ENCODE results near the gene NECTIN4. TPM values are rescaled to one million over a fixed set of nuclear protein-coding genes. Genes with fewer than 3 reads are reported as not detected.
A peak's percentile ranks its signal among the peaks of the same experiment; 100 is the strongest.

Gene NECTIN4
- total and polyA plus RNA-seq, 2 of the 13 experiments (the other 11 are each of a cell fraction or from before 2014, with no cell fraction given), result 5.9 to 12.4 TPM

DNA sequence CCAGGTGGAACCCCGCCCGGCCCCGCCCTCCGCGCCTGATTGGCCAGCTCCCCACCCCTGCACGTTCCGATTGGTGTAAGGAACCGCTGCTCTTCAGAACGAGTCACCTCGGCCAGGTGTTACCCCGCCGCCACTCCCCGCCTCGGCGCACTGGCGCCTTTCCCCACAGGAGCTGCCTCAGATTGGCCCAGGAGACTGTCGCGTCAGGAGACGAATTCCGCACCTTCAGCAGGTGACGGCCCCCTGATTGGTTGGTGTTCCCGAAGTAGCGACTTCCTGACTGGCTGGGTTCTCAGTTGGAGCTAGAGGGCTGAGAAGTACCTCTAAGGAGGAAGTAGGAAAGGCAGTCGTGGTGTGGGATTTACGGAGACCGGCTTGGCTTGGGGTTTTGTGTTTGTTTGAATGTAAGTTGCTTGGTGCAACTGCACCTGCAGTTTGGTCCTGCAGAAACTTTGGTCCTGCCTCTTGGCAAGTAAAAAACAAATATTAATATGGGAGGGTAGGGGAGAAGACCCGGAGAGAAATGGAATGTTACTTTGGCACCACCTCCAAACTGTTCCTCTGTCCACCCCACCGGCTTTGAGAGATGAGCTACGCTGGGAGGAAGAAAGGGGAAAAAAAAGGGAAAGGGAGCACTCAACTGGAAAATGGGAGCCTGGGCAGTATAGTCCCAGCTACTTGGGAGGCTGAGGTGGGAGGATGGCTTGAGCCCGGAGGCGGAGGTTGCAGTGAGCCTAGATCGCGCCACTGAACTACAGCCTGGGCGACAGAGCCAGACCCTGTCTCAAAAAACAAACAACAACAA is 68.0 kb downstream of the NECTIN4 start (continued):
- TF ChIP-seq ZNF343 (CRISPR knock-in tag; IDR thresholded peaks at IDR 0.05) (0 out of 2 replicates have a peak, but pooled peaks have one; percentile 50), ZNF713 (CRISPR knock-in tag; IDR thresholded peaks at IDR 0.05) (no peak), AKAP8 (CRISPR knock-in tag; IDR thresholded peaks at IDR 0.05) (no peak), SNAI1 (CRISPR knock-in tag; IDR thresholded peaks at IDR 0.05; ENCODE audit: borderline replicate concordance) (0 out of 2 replicates have a peak, but pooled peaks have one; percentile 4), HOXA3 (CRISPR knock-in tag; IDR thresholded peaks at IDR 0.05) (peak; percentile 58; the same call in 1 of the 2 replicates), ATRX (CRISPR knock-in tag; IDR thresholded peaks at IDR 0.05; ENCODE audit: borderline replicate concordance) (no peak), KLF13 (CRISPR knock-in tag; IDR thresholded peaks at IDR 0.05) (no peak), NR3C1 (CRISPR knock-in tag; IDR thresholded peaks at IDR 0.05) (no peak), BRD4 (CRISPR knock-in tag; IDR thresholded peaks at IDR 0.05) (0 out of 2 replicates have a peak, but pooled peaks have one; percentile 24), HMG20A (CRISPR knock-in tag; IDR thresholded peaks at IDR 0.05; ENCODE audit: borderline replicate concordance) (no peak), JARID2 (CRISPR knock-in tag; IDR thresholded peaks at IDR 0.05; ENCODE audit: insufficient replicate concordance) (no peak), KDM1A (CRISPR knock-in tag; IDR thresholded peaks at IDR 0.05) (peak; percentile 72; the same call in 1 of the 2 replicates), ZNF816 (CRISPR knock-in tag; IDR thresholded peaks at IDR 0.05; ENCODE audit: borderline replicate concordance) (0 out of 2 replicates have a peak, but pooled peaks have one; percentile 34), HHEX (CRISPR knock-in tag; IDR thresholded peaks at IDR 0.05) (no peak), FOSL1 (CRISPR knock-in tag; IDR thresholded peaks at IDR 0.05; ENCODE audit: borderline replicate concordance) (no peak), ELF1 (CRISPR knock-in tag; IDR thresholded peaks at IDR 0.05) (peak; percentile 83), SKI (IDR thresholded peaks at IDR 0.05; ENCODE audit: partially characterized antibody) (no peak), FOXA3 (CRISPR knock-in tag; IDR thresholded peaks at IDR 0.05) (no peak), NAIF1 (CRISPR knock-in tag; IDR thresholded peaks at IDR 0.05; ENCODE audit: borderline replicate concordance) (0 out of 2 replicates have a peak, but pooled peaks have one; percentile 15), POLR2A (IDR thresholded peaks at IDR 0.05; ENCODE audit: insufficient read depth in 1 of 2, low read depth in 2 of 2, low read length in 2 of 2) (peak; percentile 54 to 79), MBD4 (IDR thresholded peaks at IDR 0.05; ENCODE audit: borderline replicate concordance, low read length) (no peak)
- TF ChIP-seq, protein P1, sequence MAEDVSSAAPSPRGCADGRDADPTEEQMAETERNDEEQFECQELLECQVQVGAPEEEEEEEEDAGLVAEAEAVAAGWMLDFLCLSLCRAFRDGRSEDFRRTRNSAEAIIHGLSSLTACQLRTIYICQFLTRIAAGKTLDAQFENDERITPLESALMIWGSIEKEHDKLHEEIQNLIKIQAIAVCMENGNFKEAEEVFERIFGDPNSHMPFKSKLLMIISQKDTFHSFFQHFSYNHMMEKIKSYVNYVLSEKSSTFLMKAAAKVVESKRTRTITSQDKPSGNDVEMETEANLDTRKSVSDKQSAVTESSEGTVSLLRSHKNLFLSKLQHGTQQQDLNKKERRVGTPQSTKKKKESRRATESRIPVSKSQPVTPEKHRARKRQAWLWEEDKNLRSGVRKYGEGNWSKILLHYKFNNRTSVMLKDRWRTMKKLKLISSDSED (CRISPR knock-in tag; IDR thresholded peaks at IDR 0.05), result no peak
- TF ChIP-seq, protein P2, sequence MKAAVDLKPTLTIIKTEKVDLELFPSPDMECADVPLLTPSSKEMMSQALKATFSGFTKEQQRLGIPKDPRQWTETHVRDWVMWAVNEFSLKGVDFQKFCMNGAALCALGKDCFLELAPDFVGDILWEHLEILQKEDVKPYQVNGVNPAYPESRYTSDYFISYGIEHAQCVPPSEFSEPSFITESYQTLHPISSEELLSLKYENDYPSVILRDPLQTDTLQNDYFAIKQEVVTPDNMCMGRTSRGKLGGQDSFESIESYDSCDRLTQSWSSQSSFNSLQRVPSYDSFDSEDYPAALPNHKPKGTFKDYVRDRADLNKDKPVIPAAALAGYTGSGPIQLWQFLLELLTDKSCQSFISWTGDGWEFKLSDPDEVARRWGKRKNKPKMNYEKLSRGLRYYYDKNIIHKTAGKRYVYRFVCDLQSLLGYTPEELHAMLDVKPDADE (CRISPR knock-in tag; IDR thresholded peaks at IDR 0.05), result 0 out of 2 replicates have a peak, but pooled peaks have one; percentile 83
- TF ChIP-seq, protein P3, sequence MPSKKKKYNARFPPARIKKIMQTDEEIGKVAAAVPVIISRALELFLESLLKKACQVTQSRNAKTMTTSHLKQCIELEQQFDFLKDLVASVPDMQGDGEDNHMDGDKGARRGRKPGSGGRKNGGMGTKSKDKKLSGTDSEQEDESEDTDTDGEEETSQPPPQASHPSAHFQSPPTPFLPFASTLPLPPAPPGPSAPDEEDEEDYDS (CRISPR knock-in tag; IDR thresholded peaks at IDR 0.05), result peak; percentile 68; the same call in 1 of the 2 replicates
- TF ChIP-seq, protein P4, sequence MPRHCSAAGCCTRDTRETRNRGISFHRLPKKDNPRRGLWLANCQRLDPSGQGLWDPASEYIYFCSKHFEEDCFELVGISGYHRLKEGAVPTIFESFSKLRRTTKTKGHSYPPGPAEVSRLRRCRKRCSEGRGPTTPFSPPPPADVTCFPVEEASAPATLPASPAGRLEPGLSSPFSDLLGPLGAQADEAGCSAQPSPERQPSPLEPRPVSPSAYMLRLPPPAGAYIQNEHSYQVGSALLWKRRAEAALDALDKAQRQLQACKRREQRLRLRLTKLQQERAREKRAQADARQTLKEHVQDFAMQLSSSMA (CRISPR knock-in tag; IDR thresholded peaks at IDR 0.05), result no peak
- TF ChIP-seq, protein P5, sequence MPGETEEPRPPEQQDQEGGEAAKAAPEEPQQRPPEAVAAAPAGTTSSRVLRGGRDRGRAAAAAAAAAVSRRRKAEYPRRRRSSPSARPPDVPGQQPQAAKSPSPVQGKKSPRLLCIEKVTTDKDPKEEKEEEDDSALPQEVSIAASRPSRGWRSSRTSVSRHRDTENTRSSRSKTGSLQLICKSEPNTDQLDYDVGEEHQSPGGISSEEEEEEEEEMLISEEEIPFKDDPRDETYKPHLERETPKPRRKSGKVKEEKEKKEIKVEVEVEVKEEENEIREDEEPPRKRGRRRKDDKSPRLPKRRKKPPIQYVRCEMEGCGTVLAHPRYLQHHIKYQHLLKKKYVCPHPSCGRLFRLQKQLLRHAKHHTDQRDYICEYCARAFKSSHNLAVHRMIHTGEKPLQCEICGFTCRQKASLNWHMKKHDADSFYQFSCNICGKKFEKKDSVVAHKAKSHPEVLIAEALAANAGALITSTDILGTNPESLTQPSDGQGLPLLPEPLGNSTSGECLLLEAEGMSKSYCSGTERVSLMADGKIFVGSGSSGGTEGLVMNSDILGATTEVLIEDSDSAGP (CRISPR knock-in tag; IDR thresholded peaks at IDR 0.05; ENCODE audit: borderline replicate concordance), result no peak; the same call in 1 of the 2 replicates

Data from HepG2 (cell line).